Uterus (tissue), 4 donors: ENCODE measurements around the gene NCDN. TPM values are rescaled to one million over a fixed set of nuclear protein-coding genes. Genes with fewer than 3 reads are reported as not detected.

ENCODE experiments used
- DNase-seq, 2 donors: peaks; one replicate each; pipeline ENCODE4 v3.0.0-alpha.2; 2019 to 2020
- H3K27ac ChIP-seq, 2 donors: fragments of 200-600 bp; sonication (generic); 1 replicate in 1 of 2; 2 replicates in 1 of 2; pipeline ENCODE4 v1.5.1; 2016 to 2018
- H3K27me3 ChIP-seq, 2 donors: fragments of 200-600 bp; sonication (generic); one replicate each; pipeline ENCODE4 v1.5.1; 2018 to 2019; ENCODE audit warnings: control low read depth in 1 of 2
- H3K36me3 ChIP-seq, 2 donors: fragments of 200-600 bp; sonication (generic); one replicate each; pipeline ENCODE4 v1.5.1; 2019; ENCODE audit warnings: control low read depth in 1 of 2
- H3K4me1 ChIP-seq, 2 donors: fragments of 200-600 bp; sonication (generic); one replicate each; pipeline ENCODE4 v1.5.1; 2018 to 2019; ENCODE audit warnings: control low read depth in 1 of 2
- H3K4me3 ChIP-seq, 2 donors: fragments of 200-600 bp; sonication (generic); 1 replicate in 1 of 2; 2 replicates in 1 of 2; pipeline ENCODE4 v1.5.1; 2018 to 2019; ENCODE audit warnings: mild to moderate bottlenecking in 1 of 2
- H3K9me3 ChIP-seq, 2 donors: fragments of 200-600 bp; sonication (generic); one replicate each; pipeline ENCODE4 v1.5.1; 2019; ENCODE audit warnings: control low read depth in 1 of 2
- POLR2A ChIP-seq, 2 donors: fragments of 450-650 bp; IDR thresholded peaks; one replicate each; pipeline ENCODE4 v1.6.1; 2016; ENCODE audit warnings: antibody characterized with exemption in 2 of 2, mild to moderate bottlenecking in 1 of 2, moderate library complexity in 1 of 2
- intact Hi-C: fragments of 100-400 bp; cut with DNase I; formaldehyde crosslinking; loops from one replicate; pipeline ENCODE4 v1.15.1; 2023; ENCODE audit warnings: low total_unique reads
- total RNA-seq, 4 donors: library from RNA; depleted of rRNA in 3 of 4; stranded (reverse); fragments of >200 nt in 3 of 4; gene quantifications; one replicate each; pipeline versions ENCODE4 v1.1.0 to v1.2.4, GENCODE V29; 2014 to 2023
- TF ChIP-seq, protein P1 (sequence below), 4 experiments: fragments of 200-600 bp in 2 of 4; fragments of 450-650 bp in 2 of 4; sonication (generic) in 2 of 4; IDR thresholded peaks; one replicate each; pipeline ENCODE4 v1.5.1; 2016 to 2019; ENCODE audit warnings: antibody characterized with exemption in 4 of 4, mild to moderate bottlenecking in 2 of 4, moderate library complexity in 1 of 4
- donor health status: DM: yes; HTN: yes; CAD: no.

The NCDN gene
- total RNA-seq, 4 donors from 2014 or later: 4.4 to 29.9 (median 17.0) TPM

DNA sequence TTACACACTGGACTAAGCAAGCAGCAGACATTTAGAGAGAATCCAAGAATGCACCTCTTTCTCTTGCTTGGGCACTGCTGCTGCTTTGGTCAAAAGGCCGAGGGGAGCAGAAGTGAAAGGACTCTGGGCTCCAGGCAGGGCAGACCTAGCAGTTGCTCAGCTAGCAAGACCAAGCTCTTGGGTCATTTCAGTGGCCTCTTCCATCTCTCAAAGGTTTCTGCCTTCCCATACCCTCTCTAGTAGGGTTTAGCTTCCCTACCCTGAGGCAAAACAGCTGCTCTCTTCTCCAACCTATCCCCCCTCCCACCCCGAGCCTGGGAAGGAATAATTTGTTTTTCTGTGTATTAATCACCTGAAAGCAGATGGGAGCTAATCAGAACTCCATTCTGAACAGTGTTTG, 41.3 kb downstream of the NCDN start:
- no peaks in the 10 kb centered on the region for H3K4me1 ChIP-seq
- no peaks in the 10 kb centered on the region for H3K9me3 ChIP-seq
- no peak overlapping the region for H3K27ac ChIP-seq
- DNase-seq: no peak
- no peak for TF ChIP-seq POLR2A (IDR thresholded peaks at IDR 0.05)
- TF ChIP-seq, protein P1, sequence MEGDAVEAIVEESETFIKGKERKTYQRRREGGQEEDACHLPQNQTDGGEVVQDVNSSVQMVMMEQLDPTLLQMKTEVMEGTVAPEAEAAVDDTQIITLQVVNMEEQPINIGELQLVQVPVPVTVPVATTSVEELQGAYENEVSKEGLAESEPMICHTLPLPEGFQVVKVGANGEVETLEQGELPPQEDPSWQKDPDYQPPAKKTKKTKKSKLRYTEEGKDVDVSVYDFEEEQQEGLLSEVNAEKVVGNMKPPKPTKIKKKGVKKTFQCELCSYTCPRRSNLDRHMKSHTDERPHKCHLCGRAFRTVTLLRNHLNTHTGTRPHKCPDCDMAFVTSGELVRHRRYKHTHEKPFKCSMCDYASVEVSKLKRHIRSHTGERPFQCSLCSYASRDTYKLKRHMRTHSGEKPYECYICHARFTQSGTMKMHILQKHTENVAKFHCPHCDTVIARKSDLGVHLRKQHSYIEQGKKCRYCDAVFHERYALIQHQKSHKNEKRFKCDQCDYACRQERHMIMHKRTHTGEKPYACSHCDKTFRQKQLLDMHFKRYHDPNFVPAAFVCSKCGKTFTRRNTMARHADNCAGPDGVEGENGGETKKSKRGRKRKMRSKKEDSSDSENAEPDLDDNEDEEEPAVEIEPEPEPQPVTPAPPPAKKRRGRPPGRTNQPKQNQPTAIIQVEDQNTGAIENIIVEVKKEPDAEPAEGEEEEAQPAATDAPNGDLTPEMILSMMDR (IDR thresholded peaks at IDR 0.05): no peak
- intact Hi-C loops: no loop called here
- no peak overlapping the region for H3K4me3 ChIP-seq
- H3K27me3 ChIP-seq: no peaks in the 10 kb centered on the region
- no peaks in the 10 kb centered on the region for H3K36me3 ChIP-seq

DNA sequence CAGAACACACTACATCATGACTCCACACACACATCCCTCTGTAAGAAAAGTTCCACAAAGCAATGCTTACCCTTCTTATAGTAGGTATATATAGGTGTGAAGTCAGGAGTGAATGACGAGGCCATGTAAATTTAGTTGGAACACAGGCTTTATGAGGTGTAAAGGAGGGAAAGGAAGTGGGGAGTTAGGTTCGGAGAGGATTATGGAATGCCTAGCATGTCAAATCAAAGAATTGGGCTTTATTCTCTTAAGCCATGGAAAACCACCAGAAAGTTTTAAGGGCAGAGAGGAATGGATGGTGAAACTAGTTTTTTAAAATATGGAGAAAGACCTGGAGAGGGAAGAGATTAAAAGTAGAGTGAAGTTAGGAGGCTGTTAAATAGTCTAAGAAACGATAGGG, 41.8 kb downstream of the NCDN start:
- Histone ChIP-seq H3K9me3 (no peaks in the 10 kb centered on the region), H3K27ac (no peak overlapping the region), H3K4me3 (no peak overlapping the region), H3K4me1 (no peaks in the 10 kb centered on the region), H3K36me3 (no peaks in the 10 kb centered on the region), H3K27me3 (no peaks in the 10 kb centered on the region)
- DNase-seq: no peak
- TF ChIP-seq, protein P1 (IDR thresholded peaks at IDR 0.05): no peak
- no peak for TF ChIP-seq POLR2A (IDR thresholded peaks at IDR 0.05)
- intact Hi-C loops: no loop called here

DNA sequence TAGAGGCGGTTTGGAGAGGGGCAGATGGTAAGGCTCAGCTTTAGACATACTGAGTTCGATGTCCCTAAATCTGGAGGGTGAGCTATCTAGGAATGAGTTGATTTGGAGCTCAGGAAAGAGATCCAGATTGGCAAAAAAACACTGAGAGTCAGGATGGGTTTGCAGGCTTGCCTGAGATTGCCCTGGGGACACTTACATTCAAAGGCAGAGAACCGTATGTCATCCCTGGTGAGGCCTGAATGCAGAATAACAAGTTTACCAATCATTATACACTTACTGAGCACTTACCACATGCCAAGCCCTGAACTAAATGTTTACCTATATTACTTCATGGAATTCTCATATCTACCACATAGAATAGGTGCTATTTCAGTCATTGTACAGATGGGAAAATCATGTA, 43.0 kb downstream of the NCDN start:
- no peaks in the 10 kb centered on the region for H3K36me3 ChIP-seq

DNA sequence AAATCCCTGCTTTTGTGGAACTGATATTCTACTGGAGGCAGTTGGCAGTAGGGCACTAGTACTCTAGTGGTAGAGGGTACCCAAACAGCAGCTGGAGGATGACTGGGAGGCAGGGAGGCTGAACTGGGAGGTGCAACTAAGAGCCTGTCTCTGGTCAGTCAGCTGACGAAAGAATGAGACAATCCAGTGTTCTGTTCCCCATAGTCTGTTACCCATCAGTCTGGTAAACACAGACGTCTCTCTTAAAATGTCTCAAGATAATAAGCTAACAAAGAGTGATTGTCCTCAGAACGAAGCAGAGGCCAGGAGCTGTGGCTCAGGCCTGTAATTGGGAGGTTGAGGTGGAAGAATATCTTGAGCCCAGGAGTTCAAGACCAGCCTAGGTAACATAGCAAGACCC, 45.9 kb downstream of the NCDN start:
- Histone ChIP-seq H3K4me3 (no peak overlapping the region), H3K36me3 (no peaks in the 10 kb centered on the region), H3K27ac (no peak overlapping the region), H3K4me1 (no peaks in the 10 kb centered on the region), H3K27me3 (no peaks in the 10 kb centered on the region), H3K9me3 (no peaks in the 10 kb centered on the region)
- no peak for TF ChIP-seq POLR2A (IDR thresholded peaks at IDR 0.05)
- TF ChIP-seq, protein P1 (IDR thresholded peaks at IDR 0.05): no peak
- no peak for DNase-seq
- intact Hi-C loops: no loop called here

More for the DNA sequence above, 43.0 kb downstream of the NCDN start:
- H3K4me1 ChIP-seq: no peaks in the 10 kb centered on the region
- no peaks in the 10 kb centered on the region for H3K9me3 ChIP-seq
- DNase-seq: no peak
- TF ChIP-seq POLR2A (IDR thresholded peaks at IDR 0.05): no peak
- TF ChIP-seq, protein P1 (IDR thresholded peaks at IDR 0.05): no peak
- intact Hi-C loops: no loop called here
- no peaks in the 10 kb centered on the region for H3K27me3 ChIP-seq
- H3K27ac ChIP-seq: no peak overlapping the region
- no peak overlapping the region for H3K4me3 ChIP-seq

DNA sequence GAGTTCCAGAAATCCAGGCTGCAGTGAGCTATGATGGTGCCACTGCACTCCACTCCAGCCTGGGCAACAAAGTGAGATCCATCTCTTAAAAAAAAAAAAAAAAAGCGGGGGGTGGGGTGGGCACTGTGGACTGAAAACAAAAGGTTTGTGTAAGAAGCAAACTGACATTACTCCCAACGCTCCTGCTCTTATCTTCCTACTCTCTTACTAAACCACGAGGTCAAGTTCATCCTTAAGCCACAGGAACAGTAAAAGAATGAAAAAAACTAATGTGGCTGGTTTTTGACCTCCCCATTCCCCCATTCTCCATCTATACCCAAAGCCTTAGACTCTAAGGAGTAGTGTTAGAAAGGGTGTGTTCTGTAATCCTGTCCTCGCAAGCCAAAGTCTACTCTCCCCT, 46.3 kb downstream of the NCDN start:
- Histone ChIP-seq H3K4me3 (no peak overlapping the region), H3K36me3 (no peaks in the 10 kb centered on the region), H3K4me1 (no peaks in the 10 kb centered on the region), H3K27me3 (no peaks in the 10 kb centered on the region), H3K9me3 (no peaks in the 10 kb centered on the region), H3K27ac (no peak overlapping the region)
- DNase-seq: no peak
- intact Hi-C loops: no loop called here
- TF ChIP-seq POLR2A (IDR thresholded peaks at IDR 0.05): no peak
